ENCODE data around the gene FOXC1.

- TF ChIP-seq, protein P1, sequence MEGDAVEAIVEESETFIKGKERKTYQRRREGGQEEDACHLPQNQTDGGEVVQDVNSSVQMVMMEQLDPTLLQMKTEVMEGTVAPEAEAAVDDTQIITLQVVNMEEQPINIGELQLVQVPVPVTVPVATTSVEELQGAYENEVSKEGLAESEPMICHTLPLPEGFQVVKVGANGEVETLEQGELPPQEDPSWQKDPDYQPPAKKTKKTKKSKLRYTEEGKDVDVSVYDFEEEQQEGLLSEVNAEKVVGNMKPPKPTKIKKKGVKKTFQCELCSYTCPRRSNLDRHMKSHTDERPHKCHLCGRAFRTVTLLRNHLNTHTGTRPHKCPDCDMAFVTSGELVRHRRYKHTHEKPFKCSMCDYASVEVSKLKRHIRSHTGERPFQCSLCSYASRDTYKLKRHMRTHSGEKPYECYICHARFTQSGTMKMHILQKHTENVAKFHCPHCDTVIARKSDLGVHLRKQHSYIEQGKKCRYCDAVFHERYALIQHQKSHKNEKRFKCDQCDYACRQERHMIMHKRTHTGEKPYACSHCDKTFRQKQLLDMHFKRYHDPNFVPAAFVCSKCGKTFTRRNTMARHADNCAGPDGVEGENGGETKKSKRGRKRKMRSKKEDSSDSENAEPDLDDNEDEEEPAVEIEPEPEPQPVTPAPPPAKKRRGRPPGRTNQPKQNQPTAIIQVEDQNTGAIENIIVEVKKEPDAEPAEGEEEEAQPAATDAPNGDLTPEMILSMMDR (conservative IDR thresholded peaks at IDR 0.05; ENCODE audit: low read depth, low read length): no peak
- no peak for TF ChIP-seq EZH2 (IDR thresholded peaks at IDR 0.05; ENCODE audit: low read length, unreplicated experiment)
- TF ChIP-seq EZH2phosphoT487 (IDR thresholded peaks at IDR 0.05; ENCODE audit: borderline replicate concordance, low read length): no peak
These were observed 10.2 kb upstream of the FOXC1 start for GRCh38 chr6:1599469-1599868.
